Activated CD8-positive, alpha-beta memory T cell treated with anti-CD3 and anti-CD28 coated beads, Interleukin-2, amount 50 U/mL, for 1 hour (primary cell): ENCODE data around the gene DPH5.
"Not testable (repeated sequence)": the region's sequence is repeated elsewhere in the genome, so short reads cannot be mapped to it uniquely, and the experiment has no call there.

Experiments used
- DNase-seq: peaks from one replicate; pipeline ENCODE4 v3.0.0-alpha.2; 2020; ENCODE audit errors: extremely low read depth

The DPH5 gene

GRCh38 chr1:100982793-100983192 lies 42.8 kb downstream of the DPH5 start:
- no peak for DNase-seq

- DNase-seq: no peak
Observed at GRCh38 chr1:100979631-100980030, 46.0 kb downstream of the DPH5 start.

- DNase-seq: no peak
Observed at GRCh38 chr1:100976936-100977335, 48.6 kb downstream of the DPH5 start.

- no peak for DNase-seq
Observed at GRCh38 chr1:100972185-100972584, 53.4 kb downstream of the DPH5 start.

- no peak for DNase-seq
Observed at GRCh38 chr1:100971021-100971420, 54.6 kb downstream of the DPH5 start.

- no peak for DNase-seq
Observed at GRCh38 chr1:100969327-100969726, 56.3 kb downstream of the DPH5 start.

- no peak for DNase-seq
Observed at GRCh38 chr1:100968621-100969020, 57.0 kb downstream of the DPH5 start.

GRCh38 chr1:100960098-100960497 lies 65.5 kb downstream of the DPH5 start:
- no peak for DNase-seq

GRCh38 chr1:100959502-100960060 lies 66.0 kb downstream of the DPH5 start:
- no peak for DNase-seq

GRCh38 chr1:100955322-100955721 lies 70.3 kb downstream of the DPH5 start:
- no peak for DNase-seq

- no peak for DNase-seq
Observed at GRCh38 chr1:100953960-100954730, 71.4 kb downstream of the DPH5 start.

GRCh38 chr1:100952970-100953369 lies 72.6 kb downstream of the DPH5 start:
- not testable (repeated sequence) for DNase-seq

GRCh38 chr1:100952104-100952745 lies 73.4 kb downstream of the DPH5 start:
- DNase-seq: no peak

- no peak for DNase-seq
Observed at GRCh38 chr1:100950781-100951180, 74.8 kb downstream of the DPH5 start.

- no peak for DNase-seq
Observed at GRCh38 chr1:100950337-100950736, 75.2 kb downstream of the DPH5 start.

- DNase-seq: peak; percentile 34
Observed at GRCh38 chr1:100949515-100950158, 75.9 kb downstream of the DPH5 start.

- not testable (repeated sequence) for DNase-seq
Observed at GRCh38 chr1:100948721-100949405, 76.7 kb downstream of the DPH5 start.

GRCh38 chr1:100947816-100948215 lies 77.8 kb downstream of the DPH5 start:
- not testable (repeated sequence) for DNase-seq

GRCh38 chr1:100946064-100946463 lies 79.5 kb downstream of the DPH5 start:
- not testable (repeated sequence) for DNase-seq

- DNase-seq: no peak
Observed at GRCh38 chr1:100943533-100943932, 82.1 kb downstream of the DPH5 start.

GRCh38 chr1:100942304-100943046 lies 83.1 kb downstream of the DPH5 start:
- no peak for DNase-seq
